Liver (tissue), 9 donors: ENCODE results near the gene CTNND1. TPM values are rescaled to one million over a fixed set of nuclear protein-coding genes. Genes with fewer than 3 reads are reported as not detected.

ENCODE experiments used
- DNase-seq: peaks from one replicate; pipeline ENCODE4 v3.0.0-alpha.2; 2017; ENCODE audit warnings: low spot score
- H3K27ac ChIP-seq, 2 donors: one replicate each; pipeline ENCODE4 v1.7.0; 2013; ENCODE audit warnings: inconsistent platforms in 2 of 2, low read length in 2 of 2, control low read depth in 1 of 2, low read depth in 1 of 2, mild to moderate bottlenecking in 1 of 2
- H3K27me3 ChIP-seq, 4 donors: one replicate each; pipeline versions ENCODE4 v1.6.1 to v1.7.0; 2013; ENCODE audit warnings: low read length in 3 of 4, inconsistent platforms in 1 of 4, mild to moderate bottlenecking in 1 of 4, moderate library complexity in 1 of 4; ENCODE audit not compliant: control insufficient read depth in 4 of 4, insufficient read depth in 4 of 4
- H3K36me3 ChIP-seq, 4 donors: one replicate each; pipeline versions ENCODE4 v1.6.1 to v1.7.0; 2013; ENCODE audit warnings: low read length in 3 of 4, mild to moderate bottlenecking in 3 of 4, low read depth in 1 of 4, moderate library complexity in 1 of 4; ENCODE audit not compliant: control insufficient read depth in 4 of 4, insufficient read depth in 3 of 4
- H3K4me1 ChIP-seq, 4 donors: one replicate each; pipeline versions ENCODE4 v1.6.1 to v1.7.0; 2013; ENCODE audit warnings: low read length in 3 of 4, mild to moderate bottlenecking in 3 of 4, moderate library complexity in 1 of 4; ENCODE audit not compliant: control insufficient read depth in 4 of 4, insufficient read depth in 4 of 4
- H3K4me3 ChIP-seq, 3 donors: one replicate each; pipeline versions ENCODE4 v1.6.1 to v1.7.0; 2013; ENCODE audit warnings: low read length in 3 of 3, control low read depth in 1 of 3, low read depth in 1 of 3, mild to moderate bottlenecking in 1 of 3
- H3K9ac ChIP-seq, 2 donors: one replicate each; pipeline ENCODE4 v1.7.0; 2013; ENCODE audit warnings: low read length in 2 of 2, mild to moderate bottlenecking in 2 of 2, moderate library complexity in 2 of 2, control low read depth in 1 of 2, low read depth in 1 of 2
- H3K9me3 ChIP-seq, 4 donors: one replicate each; pipeline versions ENCODE4 v1.6.1 to v1.7.0; 2013; ENCODE audit warnings: low read length in 3 of 4; ENCODE audit not compliant: control insufficient read depth in 4 of 4
- EGR1 ChIP-seq, 2 donors: IDR thresholded peaks; 2 replicates each; pipeline ENCODE4 v1.6.1; 2016 to 2018; ENCODE audit warnings: antibody characterized with exemption in 2 of 2, low read depth in 2 of 2
- FOXA1 ChIP-seq: IDR thresholded peaks from 2 replicates; pipeline ENCODE4 v1.6.1; 2016; ENCODE audit warnings: antibody characterized with exemption
- FOXA2 ChIP-seq: IDR thresholded peaks from 2 replicates; pipeline ENCODE4 v1.6.1; 2016; ENCODE audit warnings: antibody characterized with exemption
- GABPA ChIP-seq, 2 donors: IDR thresholded peaks in 1 of 2; conservative IDR thresholded peaks in 1 of 2; 2 replicates each; pipeline ENCODE4 v1.6.1; 2016; ENCODE audit warnings: antibody characterized with exemption in 2 of 2, mild to moderate bottlenecking in 1 of 2, moderate library complexity in 1 of 2
- HNF4A ChIP-seq, 2 donors: conservative IDR thresholded peaks; 2 replicates each; pipeline ENCODE4 v1.6.1; 2016; ENCODE audit warnings: antibody characterized with exemption in 2 of 2, mild to moderate bottlenecking in 2 of 2
- HNF4G ChIP-seq: IDR thresholded peaks from 2 replicates; pipeline ENCODE4 v1.6.1; 2016; ENCODE audit warnings: antibody characterized with exemption
- JUND ChIP-seq, 2 donors: IDR thresholded peaks; 2 replicates each; pipeline ENCODE4 v1.6.1; 2016; ENCODE audit warnings: antibody characterized with exemption in 2 of 2
- NR2F2 ChIP-seq: IDR thresholded peaks from 2 replicates; pipeline ENCODE4 v1.6.1; 2016; ENCODE audit warnings: antibody characterized with exemption
- RAD21 ChIP-seq, 2 donors: IDR thresholded peaks; 2 replicates each; pipeline ENCODE4 v1.6.1; 2016; ENCODE audit warnings: antibody characterized with exemption in 2 of 2, mild to moderate bottlenecking in 2 of 2
- RXRA ChIP-seq, 2 donors: IDR thresholded peaks; 2 replicates each; pipeline ENCODE4 v1.6.1; 2017 to 2018; ENCODE audit warnings: antibody characterized with exemption in 2 of 2, mild to moderate bottlenecking in 1 of 2
- SP1 ChIP-seq: IDR thresholded peaks from 2 replicates; pipeline ENCODE4 v1.6.1; 2018; ENCODE audit warnings: antibody characterized with exemption, mild to moderate bottlenecking
- TAF1 ChIP-seq: conservative IDR thresholded peaks from 2 replicates; pipeline ENCODE4 v1.6.1; 2016; ENCODE audit warnings: antibody characterized with exemption, mild to moderate bottlenecking
- YY1 ChIP-seq: IDR thresholded peaks from 2 replicates; pipeline ENCODE4 v1.6.1; 2016; ENCODE audit warnings: antibody characterized with exemption, mild to moderate bottlenecking
- WGBS: extraction: QIAGEN DNeasy Blood & Tissue Kit; methylation state at CpG from one replicate; pipeline ENCODE4 v1.1.7; 2013; 5-methylcytosine and 5-hydroxymethylcytosine counted together
- polyA plus RNA-seq, 2 donors: library from polyadenylated mRNA; stranded (reverse) in 1 of 2; unstranded in 1 of 2; fragments of 200-250 nt in 1 of 2; fragments of >200 nt in 1 of 2; fragmentation: Nextera tagmentation in 1 of 2; extraction: Ambion mirVana in 1 of 2; gene quantifications; one replicate each; pipeline versions ENCODE4 v1.2.1 to v1.2.3, GENCODE V29; 2013 to 2015
- total RNA-seq, 2 donors: library from RNA; depleted of rRNA; stranded (reverse); fragments of >200 nt; gene quantifications; one replicate each; pipeline ENCODE4 v1.2.3, GENCODE V29; 2014
- TF ChIP-seq, protein P1 (sequence below): IDR thresholded peaks from 2 replicates; pipeline ENCODE4 v1.6.1; 2016; ENCODE audit warnings: antibody characterized with exemption, mild to moderate bottlenecking
- TF ChIP-seq, protein P2 (sequence below): fragments of 150-350 bp; IDR thresholded peaks from 2 replicates; pipeline ENCODE4 v1.5.1; 2017; ENCODE audit warnings: improper control_type of control experiment, low read depth, low read length; ENCODE audit not compliant: missing input control
- TF ChIP-seq, protein P3 (sequence below): IDR thresholded peaks from 2 replicates; pipeline ENCODE4 v1.6.1; 2016; ENCODE audit warnings: antibody characterized with exemption
- donor health status: healthy.
- donor health status: healthy.
- donor health status: healthy.
- donor health status: healthy.
- donor health status: healthy.

CTNND1 gene
- total and polyA plus RNA-seq, 4 donors: 21.5 to 97.1 (median 58.0) TPM

DNA sequence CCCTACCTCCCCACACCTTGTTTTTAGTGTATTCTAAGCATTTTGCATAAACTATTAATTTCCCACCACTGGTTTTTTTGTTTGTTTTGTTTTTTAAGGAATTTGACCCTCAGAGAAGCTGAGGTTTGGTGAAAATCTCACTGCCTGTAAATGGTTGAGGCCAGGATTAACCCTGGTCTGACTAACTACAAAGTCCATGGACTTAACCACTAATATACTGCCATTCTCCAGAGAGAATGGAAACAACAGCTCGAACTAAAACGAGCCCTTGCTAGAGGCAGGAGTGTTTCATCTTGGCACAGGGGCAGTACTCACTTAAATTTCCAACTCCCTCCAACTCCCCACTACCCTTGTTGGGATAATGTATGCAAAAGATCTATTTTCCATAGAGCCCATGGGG, 3.0 kb downstream of the CTNND1 start:
- H3K36me3 ChIP-seq: no peaks in the 10 kb centered on the region
- WGBS: 9% methylated on average over 2 of the region's 2 CpGs
- DNase-seq: no peak
- H3K4me3 ChIP-seq: peak overlapping the region in 2 of 3 donors; percentile 74 to 95
- H3K27ac ChIP-seq: peak overlapping the region; percentile 19 to 55
- peaks cover 10 to 42% (median 33%) of the 10 kb centered on the region in 4 donors for H3K4me1 ChIP-seq
- H3K9ac ChIP-seq: no peak overlapping the region
- no peaks in the 10 kb centered on the region for H3K27me3 ChIP-seq
- TF ChIP-seq, protein P1, sequence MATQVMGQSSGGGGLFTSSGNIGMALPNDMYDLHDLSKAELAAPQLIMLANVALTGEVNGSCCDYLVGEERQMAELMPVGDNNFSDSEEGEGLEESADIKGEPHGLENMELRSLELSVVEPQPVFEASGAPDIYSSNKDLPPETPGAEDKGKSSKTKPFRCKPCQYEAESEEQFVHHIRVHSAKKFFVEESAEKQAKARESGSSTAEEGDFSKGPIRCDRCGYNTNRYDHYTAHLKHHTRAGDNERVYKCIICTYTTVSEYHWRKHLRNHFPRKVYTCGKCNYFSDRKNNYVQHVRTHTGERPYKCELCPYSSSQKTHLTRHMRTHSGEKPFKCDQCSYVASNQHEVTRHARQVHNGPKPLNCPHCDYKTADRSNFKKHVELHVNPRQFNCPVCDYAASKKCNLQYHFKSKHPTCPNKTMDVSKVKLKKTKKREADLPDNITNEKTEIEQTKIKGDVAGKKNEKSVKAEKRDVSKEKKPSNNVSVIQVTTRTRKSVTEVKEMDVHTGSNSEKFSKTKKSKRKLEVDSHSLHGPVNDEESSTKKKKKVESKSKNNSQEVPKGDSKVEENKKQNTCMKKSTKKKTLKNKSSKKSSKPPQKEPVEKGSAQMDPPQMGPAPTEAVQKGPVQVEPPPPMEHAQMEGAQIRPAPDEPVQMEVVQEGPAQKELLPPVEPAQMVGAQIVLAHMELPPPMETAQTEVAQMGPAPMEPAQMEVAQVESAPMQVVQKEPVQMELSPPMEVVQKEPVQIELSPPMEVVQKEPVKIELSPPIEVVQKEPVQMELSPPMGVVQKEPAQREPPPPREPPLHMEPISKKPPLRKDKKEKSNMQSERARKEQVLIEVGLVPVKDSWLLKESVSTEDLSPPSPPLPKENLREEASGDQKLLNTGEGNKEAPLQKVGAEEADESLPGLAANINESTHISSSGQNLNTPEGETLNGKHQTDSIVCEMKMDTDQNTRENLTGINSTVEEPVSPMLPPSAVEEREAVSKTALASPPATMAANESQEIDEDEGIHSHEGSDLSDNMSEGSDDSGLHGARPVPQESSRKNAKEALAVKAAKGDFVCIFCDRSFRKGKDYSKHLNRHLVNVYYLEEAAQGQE: no peak
- TF ChIP-seq HNF4A (conservative IDR thresholded peaks at IDR 0.05): peak; percentile 38 to 65
- no peaks in the 10 kb centered on the region for H3K9me3 ChIP-seq

DNA sequence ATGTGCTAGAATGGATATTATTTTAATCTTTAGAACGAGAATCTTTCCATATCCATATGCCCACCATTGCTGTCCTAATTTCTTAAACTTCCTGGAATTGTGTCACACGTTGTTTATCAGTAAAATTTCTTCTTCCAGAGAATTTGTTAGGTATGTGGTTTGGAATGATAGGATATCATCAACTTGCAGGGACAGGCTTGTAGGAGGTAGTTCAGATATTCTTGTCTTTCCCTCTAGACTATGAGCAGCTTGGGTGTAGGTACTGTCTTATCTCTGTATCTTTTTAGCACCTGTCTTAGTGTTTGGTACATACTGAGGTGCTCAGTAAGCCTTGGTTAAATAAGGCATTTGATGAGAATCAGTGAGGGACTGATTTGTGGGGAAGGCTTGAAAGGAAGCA, 3.4 kb downstream of the CTNND1 start:
- H3K9ac ChIP-seq: no peak overlapping the region
- H3K9me3 ChIP-seq: no peaks in the 10 kb centered on the region
- 24% methylated on average over 2 of the region's 2 CpGs for WGBS
- H3K4me3 ChIP-seq: peak overlapping the region in 2 of 3 donors; percentile 74 to 95
- no peaks in the 10 kb centered on the region for H3K27me3 ChIP-seq
- H3K4me1 ChIP-seq: peaks cover 10 to 45% (median 36%) of the 10 kb centered on the region in 4 donors
- TF ChIP-seq YY1 (no peak), HNF4A (conservative IDR thresholded peaks at IDR 0.05) (no peak), TAF1 (no peak), RAD21 (IDR thresholded peaks at IDR 0.05) (no peak), JUND (IDR thresholded peaks at IDR 0.05) (no peak), FOXA2 (no peak), EGR1 (IDR thresholded peaks at IDR 0.05; ENCODE audit: low read depth in 2 of 2) (no peak), FOXA1 (no peak), GABPA (IDR thresholded peaks at IDR 0.05 in 1 of 2, conservative IDR thresholded peaks at IDR 0.05 in 1 of 2) (no peak), NR2F2 (no peak)
- TF ChIP-seq, protein P2, sequence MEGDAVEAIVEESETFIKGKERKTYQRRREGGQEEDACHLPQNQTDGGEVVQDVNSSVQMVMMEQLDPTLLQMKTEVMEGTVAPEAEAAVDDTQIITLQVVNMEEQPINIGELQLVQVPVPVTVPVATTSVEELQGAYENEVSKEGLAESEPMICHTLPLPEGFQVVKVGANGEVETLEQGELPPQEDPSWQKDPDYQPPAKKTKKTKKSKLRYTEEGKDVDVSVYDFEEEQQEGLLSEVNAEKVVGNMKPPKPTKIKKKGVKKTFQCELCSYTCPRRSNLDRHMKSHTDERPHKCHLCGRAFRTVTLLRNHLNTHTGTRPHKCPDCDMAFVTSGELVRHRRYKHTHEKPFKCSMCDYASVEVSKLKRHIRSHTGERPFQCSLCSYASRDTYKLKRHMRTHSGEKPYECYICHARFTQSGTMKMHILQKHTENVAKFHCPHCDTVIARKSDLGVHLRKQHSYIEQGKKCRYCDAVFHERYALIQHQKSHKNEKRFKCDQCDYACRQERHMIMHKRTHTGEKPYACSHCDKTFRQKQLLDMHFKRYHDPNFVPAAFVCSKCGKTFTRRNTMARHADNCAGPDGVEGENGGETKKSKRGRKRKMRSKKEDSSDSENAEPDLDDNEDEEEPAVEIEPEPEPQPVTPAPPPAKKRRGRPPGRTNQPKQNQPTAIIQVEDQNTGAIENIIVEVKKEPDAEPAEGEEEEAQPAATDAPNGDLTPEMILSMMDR: no peak
- TF ChIP-seq, protein P3, sequence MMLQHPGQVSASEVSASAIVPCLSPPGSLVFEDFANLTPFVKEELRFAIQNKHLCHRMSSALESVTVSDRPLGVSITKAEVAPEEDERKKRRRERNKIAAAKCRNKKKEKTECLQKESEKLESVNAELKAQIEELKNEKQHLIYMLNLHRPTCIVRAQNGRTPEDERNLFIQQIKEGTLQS: no peak
- no peak for DNase-seq
- H3K36me3 ChIP-seq: no peaks in the 10 kb centered on the region
- peak overlapping the region in 1 of 2 donors; percentile 55 for H3K27ac ChIP-seq

DNA sequence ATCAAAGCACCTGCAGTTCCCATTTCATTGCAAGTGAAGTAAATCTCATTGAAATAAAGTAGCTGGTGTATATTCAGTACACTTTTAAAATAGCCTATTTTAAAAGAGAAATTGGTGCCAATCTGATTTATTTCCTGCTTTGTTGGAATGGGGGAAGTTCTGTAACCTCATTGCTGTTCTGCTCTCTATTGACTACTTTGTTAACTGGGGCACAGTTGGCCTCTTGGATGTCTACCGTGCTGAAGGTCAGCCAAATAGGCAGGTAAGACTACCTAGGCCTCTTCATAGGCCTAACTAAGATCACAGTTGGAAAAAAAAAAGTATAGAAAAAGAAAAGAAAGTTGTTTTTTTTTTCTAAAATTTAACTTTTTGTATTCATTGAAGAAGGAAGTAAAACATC, 9.2 kb downstream of the CTNND1 start:
- H3K4me3 ChIP-seq: no peak overlapping the region
- 3% methylated on average over 1 of the region's 1 CpG for WGBS
- H3K9me3 ChIP-seq: no peaks in the 10 kb centered on the region
- H3K27ac ChIP-seq: peak overlapping the region in 1 of 2 donors; percentile 11
- H3K9ac ChIP-seq: no peak overlapping the region
- DNase-seq: no peak
- H3K36me3 ChIP-seq: no peaks in the 10 kb centered on the region
- no peaks in the 10 kb centered on the region for H3K27me3 ChIP-seq
- H3K4me1 ChIP-seq: peaks cover 15 to 55% (median 50%) of the 10 kb centered on the region in 4 donors
- TF ChIP-seq HNF4A (conservative IDR thresholded peaks at IDR 0.05) (peak; percentile 48 to 66), RXRA (IDR thresholded peaks at IDR 0.05) (peak; percentile 65 to 80), EGR1 (IDR thresholded peaks at IDR 0.05; ENCODE audit: low read depth in 2 of 2) (peak in 1 of 2 donors; percentile 31), YY1 (peak; percentile 69), FOXA1 (no peak), JUND (IDR thresholded peaks at IDR 0.05) (peak in 1 of 2 donors; percentile 32), FOXA2 (no peak), RAD21 (IDR thresholded peaks at IDR 0.05) (peak; percentile 7 to 19), NR2F2 (peak; percentile 18), HNF4G (no peak), SP1 (peak; percentile 47)
- TF ChIP-seq, protein P1: no peak
